HG03025 (cell line): Measurements from ENCODE around the gene TNFRSF4.
"Not testable (repeated sequence)": the region's sequence is repeated elsewhere in the genome, so short reads cannot be mapped to it uniquely, and the experiment has no call there.

Experiments used
- ATAC-seq: cut with Tn5 transposase; IDR thresholded peaks from one replicate; pipeline ENCODE4 v1.9.1; 2021; ENCODE audit warnings: mild to moderate bottlenecking, moderate library complexity; ENCODE audit not compliant: unreplicated experiment, low FRiP score

The TNFRSF4 gene

DNA sequence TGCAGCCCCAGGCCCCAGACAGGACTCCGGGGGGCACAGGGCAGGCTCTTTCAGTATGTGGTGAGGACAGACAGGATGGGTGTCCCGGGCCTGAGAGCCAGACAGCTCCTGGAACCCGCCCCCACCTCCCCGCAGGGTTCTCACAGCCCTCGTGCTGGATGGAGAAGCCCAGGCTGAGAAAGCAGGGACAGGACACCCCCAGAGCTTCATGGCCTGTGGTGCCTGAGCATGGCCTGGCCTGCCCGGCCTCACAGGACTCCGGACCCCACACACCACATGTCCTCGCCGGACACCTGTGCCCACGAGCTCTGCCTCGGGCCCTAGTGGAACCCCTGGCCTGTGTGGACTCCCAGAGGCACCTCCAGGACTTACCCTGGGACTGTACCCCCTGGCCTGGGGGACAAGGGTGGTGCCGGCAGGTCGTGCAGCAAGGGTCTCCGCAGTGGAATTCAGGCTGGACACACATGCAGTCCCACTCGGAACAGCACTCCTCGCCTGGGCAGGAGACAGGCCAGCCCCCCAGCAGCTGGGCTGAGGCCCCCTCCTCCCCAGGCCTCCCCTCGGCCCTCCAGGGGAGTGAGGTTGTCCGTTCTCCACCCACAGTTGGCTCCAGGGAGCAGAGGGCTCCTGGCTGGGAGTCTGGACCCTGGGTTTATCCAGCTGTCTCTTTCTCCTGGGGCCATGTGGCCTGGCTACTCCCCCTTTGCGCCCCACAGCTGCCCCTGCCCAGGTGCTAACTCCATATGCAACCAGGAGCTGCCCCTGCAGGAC is 8.8 kb downstream of the TNFRSF4 start:
- ATAC-seq = no peak

DNA sequence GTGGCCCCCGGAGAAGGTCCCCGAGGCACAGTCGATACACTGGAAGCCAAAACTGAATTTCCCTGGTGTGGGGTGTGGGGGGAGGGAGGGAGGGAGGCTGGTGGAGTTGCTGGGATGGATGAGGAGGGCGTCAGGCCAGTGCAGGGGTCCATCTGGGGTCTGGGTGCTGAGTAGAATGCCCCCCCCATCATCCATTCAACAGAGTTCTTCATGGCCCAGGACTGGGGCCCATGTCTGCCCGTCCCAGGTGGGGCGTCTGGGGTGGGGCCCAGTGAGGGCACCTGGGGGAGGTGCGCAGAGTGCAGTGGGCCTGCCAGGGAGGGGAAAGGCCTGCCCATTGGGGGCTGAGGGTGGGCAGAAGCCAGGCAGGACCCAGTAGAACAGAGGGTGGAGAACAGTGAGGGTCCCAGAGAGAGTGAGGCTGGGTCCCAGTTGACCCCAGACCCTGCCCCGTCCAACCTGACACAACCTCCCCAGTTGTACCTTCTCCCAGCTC is 9.5 kb downstream of the TNFRSF4 start:
- no peak for ATAC-seq

DNA sequence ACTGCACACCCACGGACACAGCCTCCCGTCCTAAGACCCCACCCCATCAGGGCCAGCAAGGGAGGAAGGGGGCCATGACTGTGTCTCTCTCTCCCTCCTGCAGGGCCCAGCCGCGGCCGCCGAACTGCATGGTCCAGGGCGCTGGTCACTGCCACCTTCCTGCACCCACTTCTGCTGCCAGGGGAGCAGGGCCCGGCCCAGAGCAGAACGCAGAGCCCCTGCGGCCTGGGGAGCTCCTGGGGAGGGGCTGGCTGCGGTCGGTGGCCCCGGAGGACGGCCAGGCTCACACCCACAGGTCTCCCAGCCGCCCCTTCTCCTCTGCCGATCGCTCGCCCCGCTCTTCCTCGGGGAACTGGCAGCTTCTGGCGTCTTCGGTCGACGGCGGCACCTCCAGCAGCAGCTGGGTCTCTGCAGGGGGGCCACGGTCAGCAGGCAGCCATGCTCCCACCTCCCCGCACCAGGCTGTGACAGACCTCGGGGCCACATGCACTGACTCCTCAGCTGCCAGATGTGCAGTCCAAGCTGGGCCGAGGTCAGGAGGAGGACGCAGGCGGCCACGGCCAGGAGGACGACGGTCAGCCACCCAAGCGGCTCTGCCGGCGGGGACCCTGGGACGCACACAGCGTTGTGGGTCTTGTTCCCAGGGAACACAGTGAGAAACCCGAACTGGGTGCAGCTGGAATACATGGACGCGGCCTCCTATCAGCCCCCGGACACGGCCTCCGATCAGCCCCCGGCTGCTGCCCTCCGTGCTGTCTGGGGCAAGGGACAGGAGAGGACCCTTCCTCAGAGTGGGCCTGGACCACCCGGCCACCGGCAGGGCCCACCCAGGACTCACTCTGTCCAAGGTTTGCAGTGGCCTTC is 10.2 kb downstream of the TNFRSF4 start:
- ATAC-seq = no peak

DNA sequence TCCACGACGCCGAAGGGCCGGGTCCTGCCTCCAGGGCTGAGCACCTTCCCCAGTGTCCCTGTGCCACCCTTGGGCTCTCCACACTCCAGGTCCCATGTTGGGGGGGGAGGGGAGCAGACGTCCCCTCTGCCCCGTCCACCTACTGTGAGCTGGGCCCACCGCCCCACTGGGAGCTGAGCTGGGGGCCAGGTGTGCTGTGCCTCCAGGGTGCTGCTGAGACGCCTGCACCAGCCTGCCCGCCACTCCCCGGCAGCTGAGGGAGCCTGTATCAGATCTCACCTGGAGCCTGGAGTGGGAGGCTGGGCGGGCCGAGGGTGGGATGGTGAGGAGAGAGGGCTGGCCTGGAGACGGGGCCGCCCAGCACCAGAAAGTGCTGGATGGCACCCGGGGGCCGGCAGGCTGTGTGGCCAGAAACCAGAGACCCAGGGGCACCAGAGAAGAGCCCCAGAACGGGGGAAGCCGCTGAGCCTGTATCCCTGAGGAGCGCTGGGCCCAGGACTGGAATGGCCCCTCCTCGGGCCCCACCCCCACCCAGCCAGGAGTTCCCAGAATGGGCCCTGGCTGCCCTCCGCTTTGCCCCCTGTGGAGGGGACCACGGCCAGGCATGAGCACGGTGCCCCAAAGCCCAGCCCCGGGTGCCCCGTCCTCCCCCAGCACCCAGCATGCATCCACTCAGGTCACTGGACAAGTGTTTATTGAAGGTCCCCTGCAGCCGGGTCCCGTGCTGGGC is 11.0 kb downstream of the TNFRSF4 start:
- ATAC-seq = no peak

DNA sequence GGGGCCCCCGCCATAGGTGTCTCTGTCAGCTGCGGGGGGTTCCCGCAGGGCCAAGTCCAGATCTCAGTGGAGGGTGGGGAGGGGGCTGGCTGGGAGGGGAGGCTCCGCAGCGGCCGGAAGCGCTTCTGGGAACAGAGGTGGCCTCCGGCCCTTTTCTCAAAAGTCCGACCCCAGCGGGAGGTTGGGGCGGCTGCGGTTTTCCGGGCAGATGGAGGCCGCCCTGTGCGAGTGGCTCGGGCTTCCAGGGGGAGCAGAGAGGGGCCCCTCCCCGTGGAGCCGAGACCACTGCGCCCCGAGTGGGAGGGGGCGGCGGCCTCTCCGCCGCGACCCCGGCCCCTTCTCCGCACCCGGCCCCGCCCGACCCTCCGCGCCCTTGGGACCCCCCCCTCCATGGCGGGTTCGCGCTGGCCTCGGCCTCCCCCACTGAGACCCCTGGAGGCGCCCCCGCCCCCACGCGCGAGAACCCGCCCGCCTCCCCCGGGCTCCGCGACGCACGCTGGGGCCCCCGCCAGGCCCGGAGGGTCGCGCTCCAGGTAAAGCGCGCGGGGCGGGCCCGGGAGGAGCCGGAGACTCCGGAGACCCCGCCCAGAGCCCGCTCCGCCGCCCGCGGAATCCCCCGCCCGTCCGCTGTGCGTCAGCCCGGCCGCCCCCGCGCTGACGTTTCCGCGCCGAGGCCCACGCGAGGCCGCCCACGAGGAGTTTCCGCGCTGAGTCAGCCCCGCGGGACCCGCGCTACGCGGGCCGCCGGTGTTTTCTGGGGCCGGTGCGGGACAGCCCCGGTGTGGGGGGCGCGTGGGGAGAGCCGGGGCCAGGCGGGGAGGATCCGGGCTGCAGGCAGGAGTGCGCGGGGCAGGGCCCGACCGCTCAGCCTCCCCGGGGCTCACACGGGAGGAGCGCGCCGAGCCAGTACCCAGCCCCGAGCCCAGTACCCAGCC is 12.8 kb downstream of the TNFRSF4 start:
- ATAC-seq = no peak

DNA sequence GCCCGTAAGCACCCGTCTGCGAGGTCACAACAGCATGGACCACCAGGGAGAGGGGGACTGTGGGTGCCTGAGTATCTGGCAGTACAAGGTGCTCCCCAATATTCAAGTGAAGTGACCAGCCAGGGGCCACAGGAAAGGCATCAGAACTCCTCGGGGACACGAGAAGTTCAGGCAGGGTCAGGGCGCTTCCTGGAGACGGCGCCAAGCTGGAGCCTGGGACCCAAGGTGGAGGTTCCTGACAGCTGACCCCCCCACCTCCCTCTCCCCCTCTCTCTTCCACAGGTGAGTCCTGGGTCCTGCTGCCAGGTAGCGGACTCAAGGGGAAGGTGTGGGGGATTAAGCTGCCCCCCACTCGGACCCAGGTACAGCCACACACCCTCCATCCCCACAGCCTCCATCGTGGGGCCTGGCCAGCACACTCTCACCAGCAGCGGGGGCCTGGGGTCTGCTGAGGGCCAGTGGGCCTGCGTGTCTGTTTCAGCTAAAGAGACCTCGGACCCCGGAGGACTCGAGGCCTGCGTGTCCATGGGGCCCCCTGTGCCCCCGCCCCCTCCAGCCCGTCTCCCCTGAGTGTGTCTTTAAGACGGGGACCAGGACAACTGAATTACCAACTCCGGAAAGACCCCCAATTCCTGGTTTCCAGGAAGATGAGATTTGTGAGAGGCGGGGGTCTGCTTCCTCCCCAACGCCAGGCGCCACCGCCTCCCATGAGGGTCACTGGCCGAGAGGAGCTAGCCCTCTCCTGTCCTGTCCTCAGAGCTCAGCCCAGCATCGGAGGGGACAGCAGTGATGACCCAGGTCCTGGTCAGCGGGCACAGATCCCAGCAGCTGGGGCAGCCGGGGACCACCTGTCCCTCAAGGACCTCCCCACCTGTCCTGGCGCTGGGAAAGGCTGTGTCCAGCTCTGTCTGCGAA is 13.7 kb downstream of the TNFRSF4 start:
- no peak for ATAC-seq

DNA sequence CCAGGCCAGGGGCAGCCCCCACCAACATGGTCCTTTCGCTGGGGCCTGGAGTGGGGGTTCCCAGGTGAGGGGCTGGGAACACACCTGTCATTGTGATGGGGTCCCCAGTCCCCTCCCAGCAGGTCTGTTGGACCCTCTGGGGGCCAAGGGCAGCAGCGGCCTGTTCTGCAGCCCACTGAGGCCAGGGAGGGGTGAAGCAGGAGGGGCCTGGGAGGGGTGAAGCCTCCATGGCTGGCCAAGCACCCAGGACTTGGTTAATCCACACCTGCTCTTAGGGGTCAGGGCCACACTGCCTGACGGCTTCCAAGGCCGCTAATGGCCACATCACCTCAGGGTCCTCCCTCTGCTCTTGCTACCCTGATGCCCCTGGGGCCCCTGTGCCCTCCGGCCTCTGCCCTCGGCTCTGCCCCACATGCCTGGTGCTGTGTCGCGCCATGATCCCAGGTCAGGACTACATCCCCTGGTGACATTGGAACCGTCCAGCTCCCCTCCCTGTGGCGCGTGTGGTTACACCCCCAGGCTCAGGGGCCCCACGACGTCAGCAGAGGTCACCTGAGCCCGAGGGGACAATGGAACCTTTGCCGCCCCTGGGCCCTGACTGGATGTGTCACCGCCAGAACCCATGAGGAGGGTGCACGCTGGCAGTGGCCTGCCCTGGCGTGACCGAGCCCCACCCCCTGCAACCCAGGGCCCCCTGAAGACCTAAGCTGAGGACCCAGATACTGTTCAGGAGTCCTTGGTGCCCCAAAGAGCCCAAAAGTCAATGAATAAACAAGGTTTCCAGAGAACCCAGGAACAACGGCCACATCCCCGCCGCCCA is 14.6 kb downstream of the TNFRSF4 start:
- no peak for ATAC-seq

DNA sequence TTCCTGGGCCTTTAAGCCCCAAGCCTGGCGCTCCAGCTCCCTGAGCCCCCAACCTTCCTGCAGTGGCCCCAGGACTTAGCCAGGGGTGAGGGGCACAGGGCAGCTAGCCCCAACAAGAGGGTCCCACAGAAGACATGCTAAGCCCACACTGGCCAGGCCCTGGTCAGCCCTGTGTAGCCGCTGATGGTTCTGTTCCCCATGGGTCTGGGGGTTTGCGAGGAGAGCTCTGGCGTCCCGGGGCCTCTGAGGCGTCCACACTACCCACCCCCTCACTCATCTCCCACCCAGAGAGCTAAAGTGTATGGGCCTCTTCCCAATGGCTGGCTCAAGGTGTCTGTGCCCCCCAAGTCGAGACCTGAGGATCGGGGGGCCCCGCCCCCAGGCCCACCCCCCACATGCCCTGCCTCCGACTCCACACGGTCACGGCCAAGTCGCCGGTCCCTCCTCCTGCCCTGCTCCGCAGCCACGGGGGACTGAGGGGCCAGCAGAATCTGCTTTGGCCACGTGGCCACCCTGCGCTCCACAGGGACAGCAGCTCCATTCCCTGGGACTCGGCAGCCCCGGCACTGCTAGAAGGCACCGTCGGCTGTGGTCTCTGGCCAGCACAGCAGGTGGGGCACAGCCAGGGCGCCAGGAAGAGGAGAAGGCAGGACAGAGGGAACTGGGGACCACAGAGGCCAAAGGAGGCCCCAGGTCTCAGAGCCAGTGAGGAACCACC is 15.4 kb downstream of the TNFRSF4 start:
- ATAC-seq = no peak

DNA sequence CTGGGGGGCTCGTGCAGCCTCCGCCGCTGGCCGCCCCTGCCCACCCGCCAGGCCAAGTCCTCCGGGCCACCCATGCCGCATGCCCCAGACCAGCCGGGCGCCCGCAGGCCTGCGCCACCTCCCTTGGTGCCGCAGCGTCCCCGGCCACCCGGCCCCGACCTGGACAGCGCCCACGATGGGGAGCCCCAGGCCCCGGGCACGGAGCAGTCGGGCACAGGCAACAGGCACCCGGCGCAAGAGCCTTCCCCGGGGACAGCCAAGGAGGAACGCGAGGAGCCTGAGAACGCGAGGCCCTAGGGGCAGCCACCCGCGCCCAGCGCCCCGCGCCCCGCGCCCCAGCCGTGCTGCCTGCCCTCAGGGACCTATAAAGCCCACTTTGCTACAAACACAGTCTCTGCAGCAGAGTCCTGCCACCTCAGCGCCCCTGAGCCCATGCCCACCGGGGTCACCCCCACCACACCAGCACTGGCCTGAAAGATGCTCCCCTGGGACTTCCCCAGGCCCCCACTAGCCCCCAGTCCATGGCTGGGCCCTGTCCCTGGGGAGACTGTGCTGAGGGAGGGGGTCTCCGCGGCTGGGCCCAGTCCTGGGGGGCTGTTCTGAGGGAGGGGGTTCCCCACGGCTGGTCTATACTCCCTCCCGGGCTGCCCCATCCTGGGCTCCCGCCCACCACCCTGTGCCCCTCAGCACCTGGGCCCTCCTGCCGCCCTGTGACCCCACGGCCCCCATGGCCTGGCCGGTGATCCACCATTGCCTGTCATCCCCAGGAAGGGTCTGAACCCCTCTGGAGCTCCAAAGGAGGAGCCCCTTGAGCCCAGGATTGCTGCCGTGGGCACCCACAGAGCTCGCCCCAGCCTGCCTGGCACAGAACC is 16.2 kb downstream of the TNFRSF4 start:
- no peak for ATAC-seq

DNA sequence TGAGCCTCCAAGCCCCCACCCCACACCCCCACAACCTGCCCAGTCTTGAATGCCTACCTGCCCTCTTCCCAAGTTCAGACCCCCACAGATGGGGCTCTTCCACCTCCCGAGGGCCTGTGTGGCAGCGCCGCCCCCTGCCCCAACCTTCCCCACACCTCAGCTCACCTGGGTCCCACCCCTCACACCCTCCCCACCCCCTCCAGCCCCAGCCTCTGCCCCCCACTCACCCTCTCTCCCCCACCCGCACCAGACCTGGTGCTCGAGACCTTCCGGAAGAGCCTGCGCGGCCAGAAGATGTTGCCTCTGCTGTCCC is 16.8 kb downstream of the TNFRSF4 start:
- no peak for ATAC-seq

DNA sequence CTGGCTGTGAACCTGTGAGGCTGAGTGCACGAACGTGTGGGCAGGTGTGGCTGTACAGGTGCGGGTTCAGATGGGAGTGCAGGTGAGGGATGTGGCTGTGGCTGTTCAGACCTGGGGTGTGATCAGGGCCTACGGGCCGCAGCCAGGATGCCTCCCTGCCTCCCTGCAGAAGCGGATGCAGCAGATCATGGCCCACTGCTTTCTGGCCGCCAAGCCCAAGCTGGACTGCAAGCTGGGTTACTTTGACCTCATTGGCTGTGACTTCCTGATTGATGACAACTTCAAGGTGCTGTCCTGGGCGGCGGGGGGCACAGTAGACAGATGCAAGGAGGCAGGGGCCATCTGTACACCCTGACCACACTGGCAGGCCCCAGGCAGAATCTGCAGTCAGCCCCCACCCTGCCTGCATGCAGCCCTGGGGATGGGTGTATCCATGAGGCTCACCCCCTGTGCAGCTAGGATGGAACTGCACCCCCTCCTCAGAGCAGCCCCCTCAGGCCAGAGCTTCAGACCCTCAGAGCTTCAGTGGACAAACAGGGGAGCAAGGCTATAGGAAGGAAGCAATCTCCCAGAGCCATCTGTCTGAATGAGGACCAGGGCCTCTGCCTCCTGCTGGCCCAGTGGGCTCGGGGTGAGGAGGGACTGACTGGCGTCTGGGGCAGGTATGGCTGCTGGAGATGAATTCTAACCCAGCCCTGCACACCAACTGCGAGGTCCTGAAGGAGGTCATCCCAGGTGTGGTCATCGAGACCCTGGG is 17.3 kb downstream of the TNFRSF4 start:
- no peak for ATAC-seq

DNA sequence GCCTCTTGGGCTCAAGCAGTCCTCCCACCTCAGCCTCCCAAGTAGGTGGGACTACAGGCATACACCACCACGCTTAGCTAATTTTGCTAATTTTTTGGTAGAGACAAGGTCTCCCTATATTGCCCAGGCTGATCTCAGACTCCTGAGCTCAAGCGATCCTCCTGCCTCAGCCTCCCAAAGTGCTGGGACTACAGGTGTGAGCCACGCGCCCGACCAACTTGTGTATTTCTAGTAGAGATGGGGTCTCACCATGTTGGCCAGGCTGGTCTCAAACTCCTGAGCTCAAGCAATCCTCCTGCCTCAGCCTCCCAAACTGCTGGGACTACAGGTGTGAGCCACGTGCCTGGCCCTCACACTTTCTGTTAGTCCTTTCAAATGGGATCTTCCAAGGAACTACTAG is 18.2 kb downstream of the TNFRSF4 start:
- ATAC-seq = not testable (repeated sequence)

DNA sequence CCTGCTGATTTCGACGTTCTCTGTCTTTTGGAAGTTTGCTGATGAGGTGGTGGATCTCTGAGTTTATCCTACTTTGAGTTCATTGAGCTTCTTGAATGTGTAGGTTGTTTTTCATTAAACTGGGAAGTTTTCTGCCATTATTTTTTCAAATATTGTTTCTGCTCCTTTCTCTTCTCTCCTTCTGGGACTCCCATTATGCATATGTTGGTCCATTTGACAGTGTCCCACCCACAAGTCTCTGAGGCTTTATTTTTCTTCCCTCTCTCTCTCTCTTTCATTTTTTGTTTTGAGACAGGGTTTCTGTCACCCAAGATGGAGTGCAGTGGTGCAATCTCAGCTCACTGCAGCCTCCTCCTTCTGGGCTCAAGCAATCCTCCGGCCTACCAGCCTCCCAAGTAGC is 19.2 kb downstream of the TNFRSF4 start:
- no peak for ATAC-seq

DNA sequence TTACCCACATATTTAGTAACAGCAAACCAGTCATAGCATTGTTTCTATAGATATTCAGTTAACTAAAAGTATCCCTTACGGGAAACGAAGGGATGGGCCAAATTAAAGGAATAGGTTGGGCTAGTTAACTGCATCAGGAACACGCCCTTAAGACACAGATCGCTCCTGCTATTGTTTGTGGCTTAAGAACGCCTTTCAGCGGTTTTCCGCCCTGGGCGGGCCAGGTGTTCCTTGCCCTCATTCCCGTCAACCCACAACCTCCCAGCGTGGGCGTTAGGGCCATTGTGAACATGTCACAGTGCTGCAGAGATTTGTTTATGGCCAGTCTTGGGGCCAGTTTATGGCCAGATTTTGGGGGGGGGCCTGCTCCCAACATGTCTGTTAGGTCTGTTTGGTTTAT is 22.2 kb downstream of the TNFRSF4 start:
- ATAC-seq = no peak

DNA sequence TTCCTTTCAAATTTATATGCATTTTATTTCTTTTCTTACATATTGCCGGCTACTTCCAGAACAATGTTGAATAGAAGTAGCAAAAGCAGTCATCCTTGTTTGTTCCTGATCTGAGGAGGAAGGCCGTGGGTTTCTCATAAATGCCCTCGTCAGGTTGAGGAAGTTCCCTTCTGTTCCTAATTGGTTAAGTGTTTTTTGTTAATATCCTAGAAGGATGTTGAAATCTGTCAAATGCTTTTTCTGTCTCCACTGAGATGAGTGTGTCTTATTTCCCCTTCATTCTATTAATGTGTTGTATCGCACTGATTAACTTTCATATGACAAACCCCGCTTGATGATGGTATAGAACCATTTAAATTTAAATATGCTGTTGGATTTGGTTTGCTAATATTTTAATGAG is 24.8 kb downstream of the TNFRSF4 start:
- ATAC-seq = no peak

DNA sequence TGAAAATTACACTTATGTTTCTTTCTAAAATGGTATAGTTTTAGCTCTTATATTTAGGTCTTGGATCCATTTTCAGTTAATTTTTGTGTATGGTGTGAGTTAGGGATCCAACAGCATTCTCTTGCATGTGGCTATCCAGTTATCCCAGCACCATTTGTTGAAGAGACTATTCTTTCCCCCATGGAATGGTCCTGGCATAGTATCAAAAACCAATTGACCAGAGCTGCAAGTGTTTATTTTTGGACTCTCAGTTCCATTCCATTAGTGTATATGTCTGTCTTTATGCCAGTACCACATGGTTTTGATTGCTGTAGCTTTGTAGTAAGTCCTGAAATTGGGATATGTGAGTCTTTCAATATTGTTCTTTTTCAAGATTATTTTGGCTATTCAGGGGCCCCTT is 26.0 kb downstream of the TNFRSF4 start:
- no peak for ATAC-seq
